ENCODE data around the gene RUNDC1.
"Not testable (repeated sequence)": the region's sequence is repeated elsewhere in the genome, so short reads cannot be mapped to it uniquely, and the experiment has no call there.

The RUNDC1 gene

GRCh38 chr17:42989726-42990652 is 9.6 kb downstream of the RUNDC1 start:
- DNase-seq (ENCODE audit: low read depth in 3 of 3, low spot score in 1 of 3), result no peak

GRCh38 chr17:42991471-42991870 is 11.1 kb downstream of the RUNDC1 start:
- no peak for DNase-seq (ENCODE audit: low read depth in 3 of 3, low spot score in 1 of 3)

GRCh38 chr17:42992872-42993271 is 12.5 kb downstream of the RUNDC1 start:
- DNase-seq (ENCODE audit: low read depth in 3 of 3, low spot score in 1 of 3), result no peak

GRCh38 chr17:42993913-42994312 is 13.5 kb downstream of the RUNDC1 start:
- not testable (repeated sequence) for DNase-seq (ENCODE audit: low read depth in 3 of 3, low spot score in 1 of 3)

GRCh38 chr17:42997390-42997983 is 17.1 kb downstream of the RUNDC1 start:
- DNase-seq (ENCODE audit: low read depth in 3 of 3, low spot score in 1 of 3), result no peak

- DNase-seq (ENCODE audit: low read depth in 3 of 3, low spot score in 1 of 3), result peak; percentile 91 to 93 (median 92)
These were observed 17.9 kb downstream of the RUNDC1 start, which contains the start of gene RPL27 for GRCh38 chr17:42997984-42998938. Gene RPL27 (plus strand): TSS chr17:42998419. CDS start chr17:42998751, 332 bp downstream.

- no peak for DNase-seq (ENCODE audit: low read depth in 3 of 3, low spot score in 1 of 3)
These were observed 18.7 kb downstream of the RUNDC1 start for GRCh38 chr17:42999003-42999525.

- not testable (repeated sequence) for DNase-seq (ENCODE audit: low read depth in 3 of 3, low spot score in 1 of 3)
These were observed 20.5 kb downstream of the RUNDC1 start for GRCh38 chr17:43000894-43001293.

GRCh38 chr17:43003542-43004172 is 23.3 kb downstream of the RUNDC1 start:
- no peak for DNase-seq (ENCODE audit: low read depth in 3 of 3, low spot score in 1 of 3)

- DNase-seq (ENCODE audit: low read depth in 3 of 3, low spot score in 1 of 3), result peak; percentile 60 to 70 (median 70)
These were observed 26.5 kb downstream of the RUNDC1 start, which contains the start of gene IFI35 for GRCh38 chr17:43006639-43007551. Gene IFI35 (plus strand): TSS chr17:43006784. CDS start chr17:43006948, 164 bp downstream.

- no peak for DNase-seq (ENCODE audit: low read depth in 3 of 3, low spot score in 1 of 3)
These were observed 30.4 kb downstream of the RUNDC1 start for GRCh38 chr17:43010667-43011308.

GRCh38 chr17:43011728-43012472 is 31.5 kb downstream of the RUNDC1 start:
- DNase-seq (ENCODE audit: low read depth in 3 of 3, low spot score in 1 of 3), result no peak

- no peak for DNase-seq (ENCODE audit: low read depth in 3 of 3, low spot score in 1 of 3)
These were observed 32.9 kb downstream of the RUNDC1 start for GRCh38 chr17:43013296-43013695.

GRCh38 chr17:43014020-43014648 is 33.8 kb downstream of the RUNDC1 start:
- DNase-seq (ENCODE audit: low read depth in 3 of 3, low spot score in 1 of 3), result no peak

- DNase-seq (ENCODE audit: low read depth in 3 of 3, low spot score in 1 of 3), result no peak
These were observed 34.5 kb downstream of the RUNDC1 start for GRCh38 chr17:43014649-43015542.

- no peak for DNase-seq (ENCODE audit: low read depth in 3 of 3, low spot score in 1 of 3)
These were observed 35.2 kb downstream of the RUNDC1 start for GRCh38 chr17:43015579-43015978.

- no peak for DNase-seq (ENCODE audit: low read depth in 3 of 3, low spot score in 1 of 3)
These were observed 35.9 kb downstream of the RUNDC1 start for GRCh38 chr17:43016216-43016615.
